ENCODE data around the gene PNMA3.

GRCh38 chrX:153061732-153062131, 5.5 kb downstream of the PNMA3 start:
- TF ChIP-seq CTCF (IDR thresholded peaks at IDR 0.05; ENCODE audit: low read depth, low read length): no peak
- no peak for TF ChIP-seq EZH2phosphoT487 (IDR thresholded peaks at IDR 0.05; ENCODE audit: low read depth)

Measured in OCI-LY3 (cell line).